Type B pancreatic cell (in vitro differentiated cells): ENCODE measurements around the gene ATP8A2. TPM values are rescaled to one million over a fixed set of nuclear protein-coding genes. Genes with fewer than 3 reads are reported as not detected.
A peak's percentile ranks its signal among the peaks of the same experiment; 100 is the strongest.
"Not testable (repeated sequence)": the region's sequence is repeated elsewhere in the genome, so short reads cannot be mapped to it uniquely, and the experiment has no call there.

Source experiments
- DNase-seq: peaks from one replicate; pipeline ENCODE4 v3.0.0; 2021; ENCODE audit warnings: mixed read lengths; ENCODE audit not compliant: unreplicated experiment; ENCODE audit errors: extremely low spot score
- H3K27ac Mint-ChIP-seq: 2 replicates; pipeline ENCODE4 v1.8.0; 2021; ENCODE audit warnings: mild to moderate bottlenecking, mixed read lengths
- H3K27me3 Mint-ChIP-seq: 2 replicates; pipeline ENCODE4 v1.8.0; 2021; ENCODE audit warnings: mixed read lengths
- H3K36me3 Mint-ChIP-seq: 2 replicates; pipeline ENCODE4 v1.8.0; 2021; ENCODE audit warnings: mixed read lengths
- H3K4me1 Mint-ChIP-seq: one replicate; pipeline ENCODE4 v1.8.0; 2021; ENCODE audit warnings: mixed read lengths; ENCODE audit not compliant: unreplicated experiment
- H3K4me3 Mint-ChIP-seq: 2 replicates; pipeline ENCODE4 v1.8.0; 2021; ENCODE audit warnings: mild to moderate bottlenecking, mixed read lengths
- H3K9me3 Mint-ChIP-seq: 2 replicates; pipeline ENCODE4 v1.8.0; 2021; ENCODE audit warnings: mixed read lengths
- CTCF ChIP-seq: fragments of 200-600 bp; sonication (generic); conservative IDR thresholded peaks from 2 replicates; pipeline ENCODE4 v1.5.0; 2021; ENCODE audit warnings: antibody characterized with exemption, mild to moderate bottlenecking
- total RNA-seq: library from RNA; stranded (reverse); gene quantifications from 2 replicates; pipeline ENCODE4 v1.2.1, GENCODE V29; 2021; ENCODE audit warnings: low replicate concordance

ATP8A2 gene
- total RNA-seq, 1 donor from 2014 or later, result 13.8 TPM

- no peak for DNase-seq
- Mint-ChIP-seq H3K36me3 (peaks cover 4% of the 10 kb centered on the region), H3K27ac (no peak overlapping the region), H3K4me3 (no peak overlapping the region), H3K4me1 (peaks cover 6% of the 10 kb centered on the region), H3K9me3 (no peaks in the 10 kb centered on the region), H3K27me3 (no peaks in the 10 kb centered on the region)
- no peak for TF ChIP-seq CTCF
Measured at GRCh38 chr13:25816239-25816638, 444.5 kb downstream of the ATP8A2 start.

- Mint-ChIP-seq H3K27ac (no peak overlapping the region), H3K27me3 (no peaks in the 10 kb centered on the region), H3K36me3 (peaks cover 5% of the 10 kb centered on the region), H3K4me3 (no peak overlapping the region), H3K9me3 (peaks cover 8% of the 10 kb centered on the region), H3K4me1 (peaks cover 6% of the 10 kb centered on the region)
- no peak for DNase-seq
- TF ChIP-seq CTCF, result no peak
Measured at GRCh38 chr13:25819856-25820530, 448.2 kb downstream of the ATP8A2 start.

GRCh38 chr13:25821776-25822175, 450.0 kb downstream of the ATP8A2 start:
- H3K4me3 Mint-ChIP-seq, result no peak overlapping the region
- H3K4me1 Mint-ChIP-seq, result peaks cover 3% of the 10 kb centered on the region
- no peak for DNase-seq
- TF ChIP-seq CTCF, result no peak
- H3K27ac Mint-ChIP-seq, result no peak overlapping the region
- peaks cover 5% of the 10 kb centered on the region for H3K36me3 Mint-ChIP-seq
- H3K27me3 Mint-ChIP-seq, result no peaks in the 10 kb centered on the region
- H3K9me3 Mint-ChIP-seq, result peaks cover 8% of the 10 kb centered on the region

GRCh38 chr13:25827221-25827620, 455.4 kb downstream of the ATP8A2 start:
- not testable (repeated sequence) for H3K36me3 Mint-ChIP-seq, H3K27ac Mint-ChIP-seq, H3K9me3 Mint-ChIP-seq, DNase-seq, H3K4me3 Mint-ChIP-seq, H3K27me3 Mint-ChIP-seq
- peaks cover 10% of the 10 kb centered on the region for H3K4me1 Mint-ChIP-seq

GRCh38 chr13:25827831-25828465, 456.2 kb downstream of the ATP8A2 start:
- no peak for DNase-seq
- peak overlapping the region; percentile 1 for H3K4me3 Mint-ChIP-seq
- peaks cover 5% of the 10 kb centered on the region for H3K36me3 Mint-ChIP-seq
- no peak for TF ChIP-seq CTCF
- no peaks in the 10 kb centered on the region for H3K27me3 Mint-ChIP-seq
- H3K27ac Mint-ChIP-seq, result no peak overlapping the region
- peaks cover 8% of the 10 kb centered on the region for H3K9me3 Mint-ChIP-seq
- peaks cover 10% of the 10 kb centered on the region for H3K4me1 Mint-ChIP-seq

- no peak overlapping the region for H3K27ac Mint-ChIP-seq
- no peak overlapping the region for H3K4me3 Mint-ChIP-seq
- TF ChIP-seq CTCF, result no peak
- no peaks in the 10 kb centered on the region for H3K9me3 Mint-ChIP-seq
- peaks cover 22% of the 10 kb centered on the region for H3K4me1 Mint-ChIP-seq
- no peaks in the 10 kb centered on the region for H3K27me3 Mint-ChIP-seq
- DNase-seq, result no peak
- no peaks in the 10 kb centered on the region for H3K36me3 Mint-ChIP-seq
Measured at GRCh38 chr13:25833761-25834160, 462.0 kb downstream of the ATP8A2 start.
